Endothelial cell (in vitro differentiated cells): ENCODE data around the gene ABHD4. TPM values are rescaled to one million over a fixed set of nuclear protein-coding genes. Genes with fewer than 3 reads are reported as not detected.
"Not testable (repeated sequence)": the region's sequence is repeated elsewhere in the genome, so short reads cannot be mapped to it uniquely, and the experiment has no call there.

Source experiments
- DNase-seq: peaks from one replicate; pipeline ENCODE4 v3.0.0; 2021; ENCODE audit warnings: low spot score
- H3K27ac Mint-ChIP-seq: one replicate; pipeline ENCODE4 v1.8.0; 2021; ENCODE audit warnings: mixed read lengths, inconsistent platforms; ENCODE audit not compliant: unreplicated experiment
- H3K27me3 Mint-ChIP-seq: one replicate; pipeline ENCODE4 v1.8.0; 2021; ENCODE audit warnings: mild to moderate bottlenecking, moderate library complexity, mixed read lengths, inconsistent platforms; ENCODE audit not compliant: unreplicated experiment
- H3K36me3 Mint-ChIP-seq: one replicate; pipeline ENCODE4 v1.8.0; 2021; ENCODE audit warnings: mild to moderate bottlenecking, low read depth, mixed read lengths, inconsistent platforms; ENCODE audit not compliant: unreplicated experiment
- H3K4me1 Mint-ChIP-seq: one replicate; pipeline ENCODE4 v1.8.0; 2021; ENCODE audit warnings: mild to moderate bottlenecking, mixed read lengths, inconsistent platforms; ENCODE audit not compliant: unreplicated experiment
- H3K4me3 Mint-ChIP-seq: one replicate; pipeline ENCODE4 v1.8.0; 2021; ENCODE audit warnings: mild to moderate bottlenecking, mixed read lengths, inconsistent platforms; ENCODE audit not compliant: unreplicated experiment
- H3K9me3 Mint-ChIP-seq: one replicate; pipeline ENCODE4 v1.8.0; 2021; ENCODE audit warnings: mixed read lengths, inconsistent platforms; ENCODE audit not compliant: unreplicated experiment
- CTCF ChIP-seq: fragments of 200-600 bp; sonication (generic); IDR thresholded peaks from one replicate; pipeline ENCODE4 v1.5.0; 2021; ENCODE audit warnings: antibody characterized with exemption; ENCODE audit not compliant: unreplicated experiment
- total RNA-seq: library from RNA; stranded (reverse); fragmentation: NEBNext Ultra II Directional; extraction: Animal tissue kit (Norgen Biotek cat#: 25700); gene quantifications from one replicate; pipeline ENCODE4 v1.2.1, GENCODE V29; 2021; ENCODE audit not compliant: unreplicated experiment

ABHD4 gene
- total RNA-seq, 1 donor from 2014 or later, result 77.7 TPM

GRCh38 chr14:22552001-22552826, 45.9 kb upstream of the ABHD4 start:
- TF ChIP-seq CTCF, result no peak
- Mint-ChIP-seq H3K36me3 (no peaks in the 10 kb centered on the region), H3K27ac (no peak overlapping the region), H3K9me3 (no peaks in the 10 kb centered on the region), H3K4me1 (peaks cover 67% of the 10 kb centered on the region), H3K4me3 (no peak overlapping the region), H3K27me3 (peaks cover 13% of the 10 kb centered on the region)
- DNase-seq, result no peak

- no peak overlapping the region for H3K27ac Mint-ChIP-seq
- no peak for DNase-seq
- peaks cover 17% of the 10 kb centered on the region for H3K27me3 Mint-ChIP-seq
- no peak overlapping the region for H3K4me3 Mint-ChIP-seq
- peaks cover 4% of the 10 kb centered on the region for H3K36me3 Mint-ChIP-seq
- H3K4me1 Mint-ChIP-seq, result peaks cover 66% of the 10 kb centered on the region
- no peaks in the 10 kb centered on the region for H3K9me3 Mint-ChIP-seq
- TF ChIP-seq CTCF, result no peak
These were observed 45.3 kb upstream of the ABHD4 start for GRCh38 chr14:22552827-22553076.

GRCh38 chr14:22553445-22553844, 44.7 kb upstream of the ABHD4 start:
- Mint-ChIP-seq H3K27me3 (peaks cover 18% of the 10 kb centered on the region), H3K27ac (no peak overlapping the region), H3K9me3 (no peaks in the 10 kb centered on the region), H3K36me3 (peaks cover 4% of the 10 kb centered on the region), H3K4me1 (peaks cover 62% of the 10 kb centered on the region), H3K4me3 (no peak overlapping the region)
- no peak for TF ChIP-seq CTCF
- DNase-seq, result no peak

- DNase-seq, H3K27ac Mint-ChIP-seq, H3K4me3 Mint-ChIP-seq, H3K36me3 Mint-ChIP-seq, H3K9me3 Mint-ChIP-seq: not testable (repeated sequence)
- H3K27me3 Mint-ChIP-seq, result peaks cover 17% of the 10 kb centered on the region
- H3K4me1 Mint-ChIP-seq, result peaks cover 64% of the 10 kb centered on the region
These were observed 44.1 kb upstream of the ABHD4 start for GRCh38 chr14:22553861-22554497.

- H3K4me1 Mint-ChIP-seq, result peaks cover 64% of the 10 kb centered on the region
- H3K36me3 Mint-ChIP-seq, result peaks cover 4% of the 10 kb centered on the region
- H3K9me3 Mint-ChIP-seq, result no peaks in the 10 kb centered on the region
- no peak overlapping the region for H3K4me3 Mint-ChIP-seq
- no peak for DNase-seq
- peaks cover 16% of the 10 kb centered on the region for H3K27me3 Mint-ChIP-seq
- TF ChIP-seq CTCF, result no peak
- H3K27ac Mint-ChIP-seq, result no peak overlapping the region
These were observed 43.4 kb upstream of the ABHD4 start for GRCh38 chr14:22554498-22555383.
